ENCODE results near the gene SCAPER.
"Not testable (repeated sequence)": the region's sequence is repeated elsewhere in the genome, so short reads cannot be mapped to it uniquely, and the experiment has no call there.

SCAPER gene

GRCh38 chr15:76529911-76530310 is 375.2 kb downstream of the SCAPER start:
- CTCF ChIA-PET = interaction anchor here (1.1 kb wide), 1 partner anchor 16 kb away, joined by 3 read pairs; no protein-coding TSS in a partner anchor
- no peak for DNase-seq (ENCODE audit: extremely low spot score)
- no peak for TF ChIP-seq NFRKB (IDR thresholded peaks at IDR 0.05)
- no peak for TF ChIP-seq ARNT (IDR thresholded peaks at IDR 0.05)
- no peak for TF ChIP-seq LEF1 (IDR thresholded peaks at IDR 0.05; ENCODE audit: borderline replicate concordance)
- TF ChIP-seq TARDBP (IDR thresholded peaks at IDR 0.05) = no peak
- TF ChIP-seq L3MBTL2 (conservative IDR thresholded peaks at IDR 0.05) = no peak
- no peak for TF ChIP-seq PKNOX1 (IDR thresholded peaks at IDR 0.05)
- no peak for TF ChIP-seq HDGF (IDR thresholded peaks at IDR 0.05; ENCODE audit: borderline replicate concordance)
- TF ChIP-seq FOXK2 (IDR thresholded peaks at IDR 0.05) = no peak
- TF ChIP-seq ZNF384 (IDR thresholded peaks at IDR 0.05) = no peak
- TF ChIP-seq FOXM1 (IDR thresholded peaks at IDR 0.05; ENCODE audit: borderline replicate concordance) = no peak
- no peak for TF ChIP-seq SP1 (IDR thresholded peaks at IDR 0.05)
- TF ChIP-seq ELF4 (IDR thresholded peaks at IDR 0.05) = no peak
- TF ChIP-seq BHLHE40 (IDR thresholded peaks at IDR 0.05; ENCODE audit: borderline replicate concordance) = no peak
- TF ChIP-seq CTBP1 (IDR thresholded peaks at IDR 0.05; ENCODE audit: borderline replicate concordance) = no peak
- TF ChIP-seq FOXA1 (IDR thresholded peaks at IDR 0.05) = no peak
- no peak for TF ChIP-seq SUZ12 (IDR thresholded peaks at IDR 0.05)
- POLR2A ChIA-PET = no interaction called here

- TF ChIP-seq ELF4 (IDR thresholded peaks at IDR 0.05) (no peak), ZNF384 (IDR thresholded peaks at IDR 0.05) (no peak), CTBP1 (IDR thresholded peaks at IDR 0.05; ENCODE audit: borderline replicate concordance) (no peak), HDGF (IDR thresholded peaks at IDR 0.05; ENCODE audit: borderline replicate concordance) (no peak), SP1 (IDR thresholded peaks at IDR 0.05) (no peak), SUZ12 (IDR thresholded peaks at IDR 0.05) (no peak), L3MBTL2 (conservative IDR thresholded peaks at IDR 0.05) (no peak), TARDBP (IDR thresholded peaks at IDR 0.05) (no peak), PKNOX1 (IDR thresholded peaks at IDR 0.05) (no peak), FOXK2 (IDR thresholded peaks at IDR 0.05) (no peak)
- no peak for DNase-seq (ENCODE audit: extremely low spot score)
- POLR2A ChIA-PET = no interaction called here
- CTCF ChIA-PET = interaction anchor here (0.5 to 1.0 kb wide), 2 partner anchors 13 to 314 kb away, joined by 3 to 7 read pairs; no protein-coding TSS in a partner anchor
Measured at GRCh38 chr15:76526111-76526510, 379.0 kb downstream of the SCAPER start.

DNA sequence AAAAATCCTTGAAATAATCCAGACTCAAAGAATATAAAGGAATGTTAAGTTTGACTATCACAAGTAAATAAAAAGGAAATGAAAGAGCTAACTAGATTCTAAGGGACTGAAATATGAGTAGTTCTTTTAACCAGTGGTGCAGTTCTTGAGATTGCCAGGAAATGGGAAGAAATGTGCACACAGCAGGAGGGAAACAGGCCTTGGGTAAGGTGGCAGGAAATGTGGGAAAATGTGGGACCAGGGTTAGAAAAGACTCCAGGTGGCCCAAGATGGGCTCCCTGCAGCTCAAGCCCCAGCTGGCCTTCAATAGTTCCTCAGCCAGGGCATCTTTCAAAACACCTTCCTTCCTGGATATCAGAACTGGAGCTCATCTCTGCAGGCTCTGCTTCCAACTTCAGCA is 387.2 kb downstream of the SCAPER start:
- no peak for DNase-seq (ENCODE audit: extremely low spot score)
- POLR2A ChIA-PET = interaction anchor here (0.9 kb wide), 1 partner anchor 413 kb away, joined by 3 read pairs; no protein-coding TSS in a partner anchor
- CTCF ChIA-PET = no interaction called here
- TF ChIP-seq CTBP1 (IDR thresholded peaks at IDR 0.05; ENCODE audit: borderline replicate concordance) = no peak
- no peak for TF ChIP-seq ELF4 (IDR thresholded peaks at IDR 0.05)
- no peak for TF ChIP-seq ARNT (IDR thresholded peaks at IDR 0.05)
- no peak for TF ChIP-seq LEF1 (IDR thresholded peaks at IDR 0.05; ENCODE audit: borderline replicate concordance)
- TF ChIP-seq NFRKB (IDR thresholded peaks at IDR 0.05) = no peak
- no peak for TF ChIP-seq SUZ12 (IDR thresholded peaks at IDR 0.05)
- TF ChIP-seq HDGF (IDR thresholded peaks at IDR 0.05; ENCODE audit: borderline replicate concordance) = no peak
- TF ChIP-seq L3MBTL2 (conservative IDR thresholded peaks at IDR 0.05) = no peak

- DNase-seq (ENCODE audit: extremely low spot score) = no peak
- POLR2A ChIA-PET = no interaction called here
- CTCF ChIA-PET = interaction anchor here (1.2 kb wide), 1 partner anchor 10 kb away, joined by 3 read pairs; no protein-coding TSS in a partner anchor
- TF ChIP-seq FOXK2 (IDR thresholded peaks at IDR 0.05) (no peak), CTBP1 (IDR thresholded peaks at IDR 0.05; ENCODE audit: borderline replicate concordance) (no peak), BHLHE40 (IDR thresholded peaks at IDR 0.05; ENCODE audit: borderline replicate concordance) (no peak)
Measured at GRCh38 chr15:76514282-76514681, 390.9 kb downstream of the SCAPER start.

GRCh38 chr15:76512971-76513370 is 392.2 kb downstream of the SCAPER start:
- POLR2A ChIA-PET = no interaction called here
- CTCF ChIA-PET = no interaction called here
- no peak for TF ChIP-seq BHLHE40 (IDR thresholded peaks at IDR 0.05; ENCODE audit: borderline replicate concordance)
- TF ChIP-seq HDGF (IDR thresholded peaks at IDR 0.05; ENCODE audit: borderline replicate concordance) = no peak
- no peak for TF ChIP-seq ZNF384 (IDR thresholded peaks at IDR 0.05)
- TF ChIP-seq CTBP1 (IDR thresholded peaks at IDR 0.05; ENCODE audit: borderline replicate concordance) = no peak
- no peak for TF ChIP-seq ELF4 (IDR thresholded peaks at IDR 0.05)
- no peak for TF ChIP-seq FOXK2 (IDR thresholded peaks at IDR 0.05)
- TF ChIP-seq PKNOX1 (IDR thresholded peaks at IDR 0.05) = no peak
- TF ChIP-seq TARDBP (IDR thresholded peaks at IDR 0.05) = no peak
- no peak for TF ChIP-seq L3MBTL2 (conservative IDR thresholded peaks at IDR 0.05)
- no peak for TF ChIP-seq SUZ12 (IDR thresholded peaks at IDR 0.05)
- TF ChIP-seq FOXM1 (IDR thresholded peaks at IDR 0.05; ENCODE audit: borderline replicate concordance) = no peak
- no peak for TF ChIP-seq NFRKB (IDR thresholded peaks at IDR 0.05)
- no peak for TF ChIP-seq ARNT (IDR thresholded peaks at IDR 0.05)
- TF ChIP-seq LEF1 (IDR thresholded peaks at IDR 0.05; ENCODE audit: borderline replicate concordance) = no peak
- TF ChIP-seq FOXA1 (IDR thresholded peaks at IDR 0.05) = no peak
- DNase-seq (ENCODE audit: extremely low spot score) = no peak

DNA sequence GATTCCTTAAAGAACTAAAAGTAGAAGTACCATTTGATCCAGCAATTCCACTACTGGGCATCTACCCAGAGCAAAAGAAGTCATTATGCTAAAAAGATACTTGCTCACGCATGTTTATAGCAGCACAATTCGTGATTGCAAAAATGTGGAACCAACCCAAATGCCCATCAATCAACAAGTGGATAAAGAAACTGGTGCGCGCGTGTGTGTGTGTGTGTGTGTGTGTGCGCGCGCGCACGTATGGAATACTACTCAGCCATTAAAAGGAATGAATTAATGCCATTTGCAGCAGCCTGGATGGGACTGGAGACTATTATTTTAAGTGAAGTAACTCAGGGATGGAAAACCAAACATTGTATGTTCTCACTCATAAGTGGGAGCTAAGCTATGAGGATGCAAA is 394.5 kb downstream of the SCAPER start:
- POLR2A ChIA-PET, CTCF ChIA-PET: not testable (repeated sequence)

DNA sequence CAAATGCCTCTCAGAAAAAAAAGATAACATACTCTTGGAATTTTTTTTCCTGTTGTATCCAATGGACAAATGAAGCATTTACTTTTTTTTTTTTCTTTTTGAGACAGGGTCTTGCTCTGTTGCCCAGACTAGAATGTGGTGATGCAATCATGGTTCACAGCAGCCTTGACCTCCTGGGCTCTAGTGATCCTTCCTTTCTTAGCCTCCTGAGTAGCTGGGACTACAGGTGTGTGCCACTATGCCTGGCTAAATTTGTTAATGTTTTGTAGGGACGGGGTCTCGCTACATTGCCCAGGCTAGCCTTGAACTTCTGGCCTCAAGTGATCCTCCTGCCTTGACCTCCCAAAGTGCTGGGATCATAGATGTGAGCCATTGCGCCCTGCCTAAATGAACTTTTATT is 401.3 kb downstream of the SCAPER start:
- ChIA-PET POLR2A (no interaction called here), CTCF (no interaction called here)
- TF ChIP-seq CTBP1 (IDR thresholded peaks at IDR 0.05; ENCODE audit: borderline replicate concordance) = no peak
- no peak for TF ChIP-seq ZNF384 (IDR thresholded peaks at IDR 0.05)
- TF ChIP-seq FOXK2 (IDR thresholded peaks at IDR 0.05) = no peak
- DNase-seq (ENCODE audit: extremely low spot score) = no peak

More for the DNA sequence above, 394.5 kb downstream of the SCAPER start:
- DNase-seq (ENCODE audit: extremely low spot score) = not testable (repeated sequence)

All from HEK293T (cell line).